Measurements from ENCODE around the gene CDC14B. TPM values are rescaled to one million over a fixed set of nuclear protein-coding genes. Genes with fewer than 3 reads are reported as not detected.

The CDC14B gene
- total and polyA plus RNA-seq, 3 donors from 2014 or later = 33.1 to 44.0 (median 33.7) TPM

GRCh38 chr9:96532173-96532572 is 87.5 kb downstream of the CDC14B start:
- no peaks in the 10 kb centered on the region for H3K4me1 ChIP-seq
- no peaks in the 10 kb centered on the region for H3K36me3 ChIP-seq (ENCODE audit: low read depth, missing control alignments)

GRCh38 chr9:96524764-96525163 is 94.9 kb downstream of the CDC14B start:
- H3K36me3 ChIP-seq (ENCODE audit: low read depth, missing control alignments) = no peaks in the 10 kb centered on the region
- TF ChIP-seq CTCF (IDR thresholded peaks at IDR 0.05) (no peak), POLR2A (IDR thresholded peaks at IDR 0.05) (no peak)
- no peak overlapping the region for H3K27ac ChIP-seq
- no peaks in the 10 kb centered on the region for H3K27me3 ChIP-seq
- no peaks in the 10 kb centered on the region for H3K4me1 ChIP-seq
- H3K4me3 ChIP-seq = no peak overlapping the region
- no peaks in the 10 kb centered on the region for H3K9me3 ChIP-seq
- no peak for DNase-seq
- WGBS, 2 donors = 92% methylated on average over 2 of the region's 2 CpGs
- intact Hi-C loops (cut with DNase I; ENCODE audit: low total_unique reads) = no loop called here

More at GRCh38 chr9:96532173-96532572, 87.5 kb downstream of the CDC14B start:
- H3K27ac ChIP-seq = no peak overlapping the region
- TF ChIP-seq CTCF (IDR thresholded peaks at IDR 0.05) (no peak), POLR2A (IDR thresholded peaks at IDR 0.05) (no peak)
- intact Hi-C loops (cut with DNase I; ENCODE audit: low total_unique reads) = no loop called here
- no peaks in the 10 kb centered on the region for H3K9me3 ChIP-seq
- no peaks in the 10 kb centered on the region for H3K27me3 ChIP-seq
- no peak for DNase-seq
- no peak overlapping the region for H3K4me3 ChIP-seq

GRCh38 chr9:96524045-96524444 is 95.6 kb downstream of the CDC14B start:
- Histone ChIP-seq H3K4me1 (no peaks in the 10 kb centered on the region), H3K36me3 (ENCODE audit: low read depth, missing control alignments) (no peaks in the 10 kb centered on the region)
- WGBS, 2 donors = 88 to 95% methylated on average over 7 of the region's 7 CpGs

GRCh38 chr9:96523374-96523773 is 96.3 kb downstream of the CDC14B start:
- H3K4me3 ChIP-seq = no peak overlapping the region
- H3K36me3 ChIP-seq (ENCODE audit: low read depth, missing control alignments) = no peaks in the 10 kb centered on the region
- no peaks in the 10 kb centered on the region for H3K4me1 ChIP-seq
- intact Hi-C loops (cut with DNase I; ENCODE audit: low total_unique reads) = no loop called here
- 53 to 72% methylated on average over 7 of the region's 7 CpGs for WGBS, 2 donors
- DNase-seq = peak; percentile 68
- H3K27ac ChIP-seq = peak overlapping the region; percentile 65 to 82
- no peaks in the 10 kb centered on the region for H3K9me3 ChIP-seq
- TF ChIP-seq POLR2A (IDR thresholded peaks at IDR 0.05) (no peak), CTCF (IDR thresholded peaks at IDR 0.05) (no peak)
- H3K27me3 ChIP-seq = no peaks in the 10 kb centered on the region

More at GRCh38 chr9:96524045-96524444, 95.6 kb downstream of the CDC14B start:
- intact Hi-C loops (cut with DNase I; ENCODE audit: low total_unique reads) = no loop called here
- H3K27me3 ChIP-seq = no peaks in the 10 kb centered on the region
- no peak for DNase-seq
- no peak overlapping the region for H3K4me3 ChIP-seq
- peak overlapping the region; percentile 65 to 82 for H3K27ac ChIP-seq
- TF ChIP-seq POLR2A (IDR thresholded peaks at IDR 0.05) (no peak), CTCF (IDR thresholded peaks at IDR 0.05) (no peak)
- no peaks in the 10 kb centered on the region for H3K9me3 ChIP-seq

- no peaks in the 10 kb centered on the region for H3K36me3 ChIP-seq (ENCODE audit: low read depth, missing control alignments)
- H3K4me3 ChIP-seq = no peak overlapping the region
- TF ChIP-seq POLR2A (IDR thresholded peaks at IDR 0.05) = no peak
- TF ChIP-seq CTCF (IDR thresholded peaks at IDR 0.05) = no peak
- no peaks in the 10 kb centered on the region for H3K9me3 ChIP-seq
- H3K4me1 ChIP-seq = no peaks in the 10 kb centered on the region
- intact Hi-C loops (cut with DNase I; ENCODE audit: low total_unique reads) = no loop called here
- H3K27ac ChIP-seq = peak overlapping the region in 1 of 2 donors; percentile 82
- H3K27me3 ChIP-seq = no peaks in the 10 kb centered on the region
- WGBS, 2 donors = 88% methylated on average over 4 of the region's 4 CpGs
- DNase-seq = no peak
Observed at GRCh38 chr9:96522366-96522765, 97.3 kb downstream of the CDC14B start.
